HG02981 (cell line): ENCODE results near the gene OR4D9.

Source experiments
- ATAC-seq: cut with Tn5 transposase; IDR thresholded peaks from one replicate; pipeline ENCODE4 v1.9.1; 2021; ENCODE audit warnings: mild to moderate bottlenecking, moderate library complexity; ENCODE audit not compliant: unreplicated experiment

OR4D9 gene

DNA sequence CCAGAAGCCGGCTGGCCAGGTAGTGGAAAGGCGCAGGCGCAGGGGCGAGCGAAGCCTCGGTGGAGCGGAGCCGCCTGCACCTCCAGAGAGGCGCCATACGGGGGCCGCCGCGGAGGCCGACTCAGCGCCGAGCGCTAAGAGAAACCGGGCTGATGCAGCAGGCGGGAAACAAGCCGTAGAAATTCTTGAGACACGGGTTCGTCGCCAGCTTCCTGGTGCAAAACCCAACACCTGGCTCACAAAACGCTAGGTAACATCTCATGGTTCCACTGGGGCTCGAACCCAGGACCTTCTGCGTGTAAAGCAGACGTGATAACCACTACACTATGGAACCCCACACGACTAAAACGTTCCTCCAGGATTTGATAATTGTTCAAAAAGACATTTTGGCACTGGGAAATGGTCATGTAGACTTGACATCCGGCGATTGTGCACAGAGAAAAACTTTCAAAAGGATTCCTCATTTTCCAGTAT is 39.1 kb downstream of the OR4D9 start:
- ATAC-seq, result peak; percentile 93

DNA sequence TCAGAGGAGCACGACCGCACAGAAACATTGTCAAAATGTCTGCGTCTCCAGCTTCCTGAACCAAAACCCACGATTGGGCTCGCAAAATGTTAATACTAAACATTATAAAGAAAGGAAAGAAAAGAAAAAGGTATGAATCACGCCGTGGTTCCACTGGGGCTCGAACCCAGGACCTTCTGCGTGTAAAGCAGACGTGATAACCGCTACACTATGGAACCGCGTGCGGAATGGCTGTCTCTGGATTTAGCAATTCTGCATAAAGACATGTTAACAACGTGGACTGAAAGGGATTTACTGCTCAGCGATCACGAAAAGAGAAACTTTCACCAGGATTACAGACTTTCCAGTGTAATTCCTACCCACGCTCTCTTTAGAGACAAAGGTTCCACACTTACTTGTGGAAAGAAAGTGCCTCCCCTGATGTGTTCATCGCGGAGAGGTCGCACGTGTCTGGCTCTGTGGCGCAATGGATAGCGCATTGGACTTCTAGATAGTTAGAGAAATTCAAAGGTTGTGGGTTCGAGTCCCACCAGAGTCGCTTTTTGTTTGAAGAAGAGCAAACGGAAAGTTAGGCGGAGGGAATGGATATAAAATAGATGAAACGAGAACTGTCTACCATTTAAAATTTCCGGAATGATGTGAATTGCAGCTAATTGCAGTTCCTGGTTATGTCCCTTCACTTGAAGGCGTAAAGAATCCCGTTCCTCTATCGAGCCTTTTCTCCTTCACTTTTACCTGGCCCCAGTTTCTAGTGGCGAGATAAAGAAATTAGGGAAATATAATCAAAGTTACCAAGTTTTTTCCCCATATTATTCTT is 39.7 kb downstream of the OR4D9 start:
- peak; percentile 22 for ATAC-seq

DNA sequence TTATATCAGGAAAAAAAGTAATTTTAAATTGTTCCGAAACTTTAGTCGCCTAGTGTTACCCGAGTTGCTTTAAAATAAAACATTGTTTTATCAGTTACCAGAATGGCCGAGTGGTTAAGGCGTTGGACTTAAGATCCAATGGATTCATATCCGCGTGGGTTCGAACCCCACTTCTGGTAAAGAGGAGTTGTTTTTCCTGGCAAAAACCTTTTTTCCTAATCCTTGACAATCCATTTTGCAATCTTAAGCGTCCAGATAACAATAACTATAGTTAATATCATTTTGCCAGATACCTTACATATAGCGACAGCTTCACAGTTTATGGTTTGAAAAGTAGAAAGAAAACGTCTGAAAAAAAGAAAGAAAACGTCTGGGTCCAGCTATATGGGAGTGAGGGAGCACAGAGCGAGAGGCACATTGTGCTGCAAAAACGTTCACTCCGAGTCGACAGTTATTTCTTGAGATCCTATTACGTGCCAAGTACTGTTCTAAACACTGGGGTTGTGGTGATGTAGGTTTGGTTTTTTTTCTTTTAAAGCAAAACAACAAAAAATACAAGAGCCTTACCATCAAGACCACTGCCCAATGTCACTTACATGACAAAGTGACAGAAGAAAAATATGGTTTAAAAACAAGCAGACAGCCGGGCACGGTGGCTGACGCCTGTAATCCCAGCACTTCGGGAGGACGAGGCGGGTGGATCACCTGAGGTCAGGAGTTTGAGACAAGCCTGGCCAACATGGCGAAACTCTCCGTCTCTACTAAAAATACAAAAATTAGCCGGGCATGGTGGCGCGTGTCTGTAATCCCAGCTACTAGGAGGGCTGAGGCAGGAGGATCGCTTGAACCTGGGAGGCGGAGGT is 40.6 kb downstream of the OR4D9 start:
- no peak for ATAC-seq

DNA sequence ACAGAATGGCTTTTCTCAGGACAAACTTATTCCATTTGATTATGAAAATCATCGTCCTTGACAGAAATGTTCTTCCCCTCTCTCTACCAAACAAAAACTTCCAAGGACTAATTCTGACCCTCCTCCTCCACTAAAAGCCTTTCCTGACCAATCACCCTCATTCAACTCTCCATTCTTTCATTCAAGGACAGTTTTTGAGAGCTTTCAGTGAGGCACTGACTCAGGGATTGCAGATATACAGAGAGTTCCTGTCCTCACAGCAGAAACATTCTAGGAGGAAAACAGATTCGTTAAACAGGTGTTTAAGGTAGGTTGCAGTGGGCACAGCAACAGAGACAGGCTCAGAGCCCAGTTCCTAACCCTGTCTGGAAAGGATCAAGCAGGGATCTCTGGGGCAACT is 41.5 kb downstream of the OR4D9 start:
- no peak for ATAC-seq

DNA sequence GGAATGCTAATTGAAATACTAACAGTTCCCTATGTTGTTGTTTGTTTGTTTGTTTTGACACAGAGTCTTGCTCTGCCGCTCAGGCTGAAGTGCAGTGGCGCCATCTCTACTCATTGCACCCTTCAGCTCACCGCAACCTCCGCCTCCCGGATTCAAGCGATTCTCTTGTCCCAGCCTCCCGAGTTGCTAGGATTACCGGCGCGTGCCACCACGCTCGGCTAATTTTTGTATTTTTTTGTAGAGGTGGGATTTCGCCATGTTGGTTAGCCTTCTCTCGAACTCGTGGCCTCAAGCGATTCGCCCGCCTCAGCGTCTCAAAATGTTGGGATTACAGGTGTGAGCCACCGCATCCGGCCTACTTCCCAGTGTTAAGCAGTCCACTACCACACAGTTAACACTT is 42.0 kb downstream of the OR4D9 start:
- ATAC-seq, result no peak

DNA sequence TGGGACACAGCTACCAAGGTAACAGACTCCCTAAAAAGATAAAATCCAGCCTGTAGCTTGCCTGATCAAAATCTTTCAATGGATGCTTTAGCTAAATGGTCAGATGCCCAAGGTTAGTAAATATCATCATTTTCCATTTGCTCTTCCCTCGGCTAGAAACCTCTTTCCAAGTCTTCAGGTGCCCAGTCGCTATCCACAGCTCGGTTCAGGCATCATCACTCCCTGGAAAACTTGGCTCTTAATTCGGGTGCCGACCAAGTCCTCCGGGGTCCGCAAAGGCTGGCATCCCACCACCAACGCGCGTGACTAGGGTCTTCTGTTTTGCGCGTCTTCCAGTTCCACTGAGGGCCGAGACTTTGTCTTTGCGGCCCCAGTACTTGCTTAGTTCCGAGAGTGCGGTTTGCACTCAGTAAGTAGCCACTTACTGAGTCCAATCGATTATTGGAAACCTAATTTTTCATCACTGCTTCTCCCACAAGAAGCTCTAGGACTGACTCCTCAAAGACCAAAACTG is 44.3 kb downstream of the OR4D9 start:
- ATAC-seq, result no peak

DNA sequence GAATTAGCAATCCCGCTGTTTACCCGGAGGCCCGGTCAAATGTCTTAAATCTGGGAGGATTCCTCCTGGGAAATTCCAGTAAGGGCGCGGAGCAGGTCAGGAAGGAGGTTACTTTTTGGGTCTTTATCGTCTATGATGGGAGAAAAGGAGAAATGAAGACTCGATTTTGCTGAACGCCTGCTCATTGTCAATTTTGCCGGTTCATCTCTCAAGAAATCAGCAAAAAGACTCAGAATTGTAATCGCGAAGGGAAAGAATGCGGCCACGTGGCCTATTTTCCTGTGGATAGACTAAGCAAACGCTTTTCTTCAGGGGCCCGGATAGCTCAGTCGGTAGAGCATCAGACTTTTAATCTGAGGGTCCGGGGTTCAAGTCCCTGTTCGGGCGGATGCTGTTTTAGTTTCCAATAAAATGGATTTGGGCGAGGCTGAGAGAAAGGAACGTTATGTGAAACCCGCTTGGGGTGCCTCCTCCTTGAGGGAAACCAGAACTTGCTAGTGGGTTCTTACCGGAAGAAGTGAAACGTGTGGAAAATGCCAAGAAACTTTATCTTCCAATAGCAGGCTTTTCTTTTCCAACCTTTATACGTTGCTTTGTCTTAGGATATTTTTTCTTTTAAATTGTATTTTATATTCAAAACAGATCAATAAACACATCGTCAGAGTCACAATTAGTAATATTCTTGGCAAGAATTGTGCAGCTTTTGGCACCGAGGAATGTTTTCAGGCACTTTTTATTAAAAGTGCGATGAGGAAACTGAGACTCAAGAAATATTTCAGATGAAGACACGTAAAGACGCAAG is 45.0 kb downstream of the OR4D9 start:
- ATAC-seq, result no peak

DNA sequence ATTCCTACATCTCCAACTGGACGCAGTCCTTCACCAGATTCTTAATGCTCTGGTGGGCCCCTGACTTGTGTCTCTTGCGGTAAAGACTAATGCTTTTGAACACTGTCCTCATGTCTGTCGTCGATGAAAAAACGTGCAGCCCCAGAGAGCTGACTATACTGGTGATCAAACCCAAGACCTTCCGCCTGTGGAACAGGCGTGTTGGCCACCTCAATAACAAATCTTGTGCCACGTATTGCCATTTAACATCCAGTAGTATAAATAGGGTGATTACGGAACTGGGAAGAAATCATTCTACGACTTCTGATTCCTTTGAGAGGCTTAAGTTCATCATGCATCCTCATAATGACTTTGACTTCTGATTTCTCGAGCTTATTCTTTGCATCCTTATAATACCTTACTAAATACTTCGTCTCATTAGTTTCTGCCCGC is 45.6 kb downstream of the OR4D9 start:
- ATAC-seq, result peak; percentile 6

DNA sequence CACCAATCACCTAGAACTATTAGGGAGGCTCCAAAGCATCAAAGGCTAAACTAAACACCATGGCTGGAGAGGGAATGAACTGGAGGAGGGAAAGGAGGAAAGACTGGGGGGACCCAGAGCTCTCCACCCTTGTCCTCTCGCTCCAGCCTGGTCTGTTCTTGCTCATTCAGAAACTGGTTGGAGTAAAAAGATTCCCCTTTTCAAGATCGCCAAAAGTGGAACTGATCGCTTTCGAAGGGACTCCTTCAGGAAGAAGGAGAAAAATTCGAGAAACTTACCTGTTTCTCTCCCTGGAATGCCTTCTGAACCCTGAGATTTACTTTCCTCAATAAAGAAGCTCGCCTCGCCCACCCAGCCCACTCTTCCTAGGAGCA is 46.9 kb downstream of the OR4D9 start:
- no peak for ATAC-seq

DNA sequence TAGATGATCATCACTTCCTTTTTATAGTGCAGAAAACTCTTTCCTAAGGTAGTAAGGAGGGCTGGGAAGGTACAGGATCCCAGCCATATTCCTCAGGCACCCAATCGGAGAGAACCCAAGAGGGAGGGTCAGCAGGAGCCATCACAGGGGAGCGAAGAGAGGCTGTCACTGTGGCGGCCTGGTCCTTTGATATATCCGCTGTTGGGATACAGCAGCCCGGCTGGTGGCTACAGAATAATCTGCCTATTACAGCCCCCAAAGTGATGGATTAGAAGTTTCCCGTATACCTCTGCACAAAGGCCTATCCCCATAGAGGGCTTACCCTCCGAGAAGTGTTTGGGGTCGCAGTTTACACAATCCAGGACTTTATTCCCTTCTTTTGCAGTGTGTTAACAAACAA is 48.5 kb downstream of the OR4D9 start:
- ATAC-seq, result peak; percentile 8

DNA sequence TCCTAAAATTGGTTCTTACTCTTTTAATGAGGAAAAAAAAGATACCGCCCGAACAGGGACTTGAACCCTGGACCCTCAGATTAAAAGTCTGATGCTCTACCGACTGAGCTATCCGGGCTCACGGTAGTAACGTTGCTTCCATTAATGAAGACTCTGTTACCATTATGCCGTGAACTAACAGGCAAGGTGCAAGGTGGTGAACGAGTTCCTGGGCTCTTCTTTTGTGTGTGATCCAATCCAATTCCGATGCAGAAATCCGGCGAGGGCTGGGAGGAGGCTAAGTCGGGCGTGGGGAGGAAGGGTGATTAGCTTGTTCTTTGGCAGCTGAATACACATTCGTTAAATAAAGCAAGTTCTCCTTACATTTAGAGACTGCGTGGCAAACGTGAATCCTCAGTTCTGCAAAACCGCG is 49.0 kb downstream of the OR4D9 start:
- peak; percentile 37 for ATAC-seq

DNA sequence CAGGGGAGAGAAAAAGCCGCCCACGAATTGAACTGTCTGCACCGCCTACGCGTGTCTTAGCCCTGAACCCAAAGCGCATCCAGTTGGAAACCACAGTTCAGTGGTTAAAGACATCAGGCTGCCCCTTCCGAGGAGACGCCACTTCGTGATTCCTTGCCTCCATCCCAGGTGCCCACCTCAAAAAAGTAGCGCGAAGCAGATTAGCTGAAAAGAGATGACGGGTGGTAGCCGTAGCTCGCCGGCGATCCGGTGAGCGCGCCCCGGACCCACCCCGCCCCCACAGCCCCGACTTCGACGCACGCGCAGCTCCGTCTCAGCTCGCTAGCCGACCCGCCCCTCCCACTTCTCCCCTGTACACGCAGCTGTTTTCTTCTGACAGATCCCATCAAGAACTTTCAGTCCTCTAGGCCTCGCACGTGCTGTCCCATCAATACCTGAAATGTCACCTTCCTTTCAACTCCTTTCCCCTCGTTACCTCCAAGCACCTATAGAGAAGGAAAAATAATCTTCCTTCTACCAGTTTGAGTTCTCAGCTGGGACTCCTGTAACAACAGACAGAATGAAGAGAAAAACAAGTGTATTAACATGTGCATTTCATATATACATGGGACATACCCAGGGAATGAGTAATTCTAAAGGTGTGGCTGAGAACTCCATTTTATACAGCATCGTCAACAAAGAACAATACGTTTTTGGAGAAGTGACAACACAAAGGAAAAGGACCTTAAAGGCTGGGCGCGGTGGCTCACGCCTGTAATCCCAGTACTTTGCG is 49.5 kb downstream of the OR4D9 start:
- ATAC-seq, result peak; percentile 32

DNA sequence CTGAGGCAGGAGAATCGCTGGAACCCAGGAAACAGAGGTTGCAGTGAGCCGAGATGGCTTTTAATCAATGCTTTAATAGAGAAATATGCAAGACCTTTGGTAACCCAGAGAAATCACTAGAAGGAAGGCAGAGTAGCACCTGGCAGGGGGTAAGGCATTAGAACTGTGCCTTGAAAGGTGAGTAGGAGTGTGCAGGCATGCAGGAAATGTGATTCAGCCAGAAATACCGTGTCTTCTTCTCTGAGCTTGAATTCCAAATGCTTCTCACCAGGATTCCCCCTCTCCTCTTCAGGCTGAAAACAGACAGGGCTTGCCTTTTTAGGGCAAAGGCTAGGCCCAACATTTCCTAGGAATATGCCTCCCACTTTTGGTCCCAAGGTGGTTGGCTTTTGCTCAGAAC is 51.0 kb downstream of the OR4D9 start:
- ATAC-seq, result no peak
